OCI-LY3 (cell line): ENCODE data around the gene P2RY13.

Experiments used
- H2AFZ ChIP-seq: fragments of 200-600, 300-600 bp; shearing (Covaris generic); 2 replicates; pipeline ENCODE4 v1.6.0; 2014; ENCODE audit warnings: antibody characterized with exemption, low read depth, low read length
- H3K27ac ChIP-seq: fragments of 200-600, 300-600 bp; sonication (generic); 2 replicates; pipeline ENCODE4 v1.5.1; 2014; ENCODE audit warnings: mild to moderate bottlenecking, low read length, moderate library complexity, mixed read lengths
- H3K27me3 ChIP-seq: fragments of 200-600, 300-600 bp; sonication (generic); 2 replicates; pipeline ENCODE4 v1.6.1; 2014; ENCODE audit warnings: low read depth, low read length, mixed read lengths
- H3K36me3 ChIP-seq: fragments of 200-600, 300-600 bp; sonication (generic); replicated peaks from 2 replicates; pipeline ENCODE3; 2014; ENCODE audit warnings: low read depth, low read length, mixed read lengths
- H3K4me1 ChIP-seq: fragments of 300-600, 200-600 bp; sonication (generic); 2 replicates; pipeline ENCODE4 v1.6.1; 2014; ENCODE audit warnings: low read length, mixed read lengths
- H3K4me2 ChIP-seq: fragments of 200-600, 300-600 bp; sonication (generic); 2 replicates; pipeline ENCODE4 v1.6.1; 2014; ENCODE audit warnings: low read length, mixed read lengths
- H3K4me3 ChIP-seq: fragments of 300-600, 200-600 bp; sonication (generic); 2 replicates; pipeline ENCODE4 v1.5.1; 2014; ENCODE audit warnings: antibody characterized with exemption, mild to moderate bottlenecking, low read length, moderate library complexity
- H3K79me2 ChIP-seq: fragments of 300-600, 200-600 bp; shearing (Covaris generic); 2 replicates; pipeline ENCODE4 v1.6.1; 2014; ENCODE audit warnings: mild to moderate bottlenecking, low read length, mixed read lengths
- H3K9ac ChIP-seq: fragments of 300-600, 200-600 bp; shearing (Covaris generic); 2 replicates; pipeline ENCODE4 v1.6.0; 2014; ENCODE audit warnings: mild to moderate bottlenecking, low read length, moderate library complexity
- H3K9me3 ChIP-seq: fragments of 200-600, 300-600 bp; shearing (Covaris generic); 2 replicates; pipeline ENCODE4 v1.6.1; 2014; ENCODE audit warnings: low read length, mixed read lengths; ENCODE audit not compliant: insufficient read depth
- H4K20me1 ChIP-seq: fragments of 200-600, 300-600 bp; sonication (generic); 2 replicates; pipeline ENCODE4 v1.6.1; 2016; ENCODE audit warnings: low read length, mixed read lengths; ENCODE audit not compliant: insufficient read depth
- EZH2phosphoT487 ChIP-seq: fragments of 200-600 bp; shearing (Covaris generic); IDR thresholded peaks from 2 replicates; pipeline ENCODE4 v1.6.1; 2018; ENCODE audit warnings: antibody characterized with exemption, mixed run types, low read depth
- TF ChIP-seq, protein P1 (sequence below): fragments of 200-600, 300-600 bp; sonication (generic); IDR thresholded peaks from 2 replicates; pipeline ENCODE4 v1.5.1; 2014; ENCODE audit warnings: antibody characterized with exemption, low read length, low read depth

P2RY13 gene

DNA sequence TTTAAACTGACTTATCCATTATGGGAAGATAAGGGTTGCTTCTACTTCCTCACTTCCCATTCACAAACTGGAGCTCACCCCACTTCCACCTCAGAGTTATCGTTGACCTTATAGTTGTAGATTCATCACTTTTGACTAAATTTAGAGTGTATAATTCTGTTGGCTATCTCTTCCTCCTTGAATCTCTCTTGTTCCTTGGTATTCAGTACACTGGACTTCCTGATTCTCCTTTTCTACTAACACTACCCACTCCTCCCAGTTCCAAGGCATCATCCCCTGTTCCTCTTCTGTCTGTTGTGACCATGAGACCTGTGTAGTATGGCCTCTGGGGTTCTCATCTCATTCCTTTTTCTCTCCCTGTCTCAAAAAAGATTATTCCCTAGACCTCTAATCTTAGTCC is 6.8 kb downstream of the P2RY13 start:
- H3K36me3 ChIP-seq, result no peaks in the 10 kb centered on the region
- peaks cover 35% of the 10 kb centered on the region for H3K4me1 ChIP-seq
- TF ChIP-seq EZH2phosphoT487, result no peak
- TF ChIP-seq, protein P1, sequence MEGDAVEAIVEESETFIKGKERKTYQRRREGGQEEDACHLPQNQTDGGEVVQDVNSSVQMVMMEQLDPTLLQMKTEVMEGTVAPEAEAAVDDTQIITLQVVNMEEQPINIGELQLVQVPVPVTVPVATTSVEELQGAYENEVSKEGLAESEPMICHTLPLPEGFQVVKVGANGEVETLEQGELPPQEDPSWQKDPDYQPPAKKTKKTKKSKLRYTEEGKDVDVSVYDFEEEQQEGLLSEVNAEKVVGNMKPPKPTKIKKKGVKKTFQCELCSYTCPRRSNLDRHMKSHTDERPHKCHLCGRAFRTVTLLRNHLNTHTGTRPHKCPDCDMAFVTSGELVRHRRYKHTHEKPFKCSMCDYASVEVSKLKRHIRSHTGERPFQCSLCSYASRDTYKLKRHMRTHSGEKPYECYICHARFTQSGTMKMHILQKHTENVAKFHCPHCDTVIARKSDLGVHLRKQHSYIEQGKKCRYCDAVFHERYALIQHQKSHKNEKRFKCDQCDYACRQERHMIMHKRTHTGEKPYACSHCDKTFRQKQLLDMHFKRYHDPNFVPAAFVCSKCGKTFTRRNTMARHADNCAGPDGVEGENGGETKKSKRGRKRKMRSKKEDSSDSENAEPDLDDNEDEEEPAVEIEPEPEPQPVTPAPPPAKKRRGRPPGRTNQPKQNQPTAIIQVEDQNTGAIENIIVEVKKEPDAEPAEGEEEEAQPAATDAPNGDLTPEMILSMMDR, result no peak
- H3K4me2 ChIP-seq, result no peak overlapping the region
- H3K79me2 ChIP-seq, result no peaks in the 10 kb centered on the region
- no peak overlapping the region for H3K9ac ChIP-seq
- H4K20me1 ChIP-seq, result no peaks in the 10 kb centered on the region
- H3K9me3 ChIP-seq, result no peaks in the 10 kb centered on the region
- H3K27me3 ChIP-seq, result no peaks in the 10 kb centered on the region
- no peak overlapping the region for H3K4me3 ChIP-seq
- H2AFZ ChIP-seq, result no peak overlapping the region
- H3K27ac ChIP-seq, result no peak overlapping the region

DNA sequence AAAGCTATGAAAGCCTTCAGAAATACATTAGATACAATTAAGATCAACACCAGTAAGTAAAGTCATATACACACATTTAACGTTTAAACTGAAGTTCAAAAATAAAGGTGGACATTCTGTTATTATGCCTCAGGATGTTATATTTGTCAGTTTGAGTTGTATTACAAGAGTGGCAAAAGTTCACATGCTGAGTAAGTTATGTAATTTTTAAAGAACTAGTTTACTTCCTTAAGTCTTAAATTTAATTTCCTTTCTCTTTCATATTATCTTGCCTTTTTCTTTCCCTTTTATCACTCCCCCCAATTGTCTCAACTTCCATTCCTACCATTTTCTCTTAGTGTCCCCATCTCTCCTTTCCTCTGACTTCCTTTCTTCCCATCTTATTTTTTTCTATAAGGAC is 7.8 kb downstream of the P2RY13 start:
- Histone ChIP-seq H2AFZ (no peak overlapping the region), H3K4me2 (no peak overlapping the region), H3K36me3 (no peaks in the 10 kb centered on the region), H4K20me1 (no peaks in the 10 kb centered on the region), H3K27ac (no peak overlapping the region), H3K9ac (no peak overlapping the region), H3K4me3 (no peak overlapping the region), H3K27me3 (no peaks in the 10 kb centered on the region), H3K9me3 (no peaks in the 10 kb centered on the region), H3K4me1 (peaks cover 39% of the 10 kb centered on the region), H3K79me2 (no peaks in the 10 kb centered on the region)
- TF ChIP-seq, protein P1, result no peak
- TF ChIP-seq EZH2phosphoT487, result no peak

DNA sequence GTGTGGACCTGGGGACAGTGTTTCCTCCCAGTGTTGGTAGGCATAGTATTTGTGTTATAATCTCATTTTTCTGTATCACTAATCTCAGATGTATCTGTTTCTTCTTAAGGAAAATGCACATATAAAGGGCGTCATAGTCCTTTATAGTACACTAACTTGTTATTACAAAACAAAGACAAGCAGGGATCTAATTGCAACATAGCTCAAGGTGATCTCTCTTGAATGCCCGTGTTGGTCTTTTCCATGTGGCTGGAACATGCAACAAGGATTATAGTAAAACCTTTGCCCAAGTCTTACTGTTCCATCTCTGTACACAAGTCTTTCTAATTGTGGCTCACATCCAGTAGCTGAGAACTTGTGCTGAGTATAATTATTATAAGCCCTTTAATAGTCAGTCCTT is 9.2 kb downstream of the P2RY13 start:
- no peaks in the 10 kb centered on the region for H3K79me2 ChIP-seq
- H3K9me3 ChIP-seq, result no peaks in the 10 kb centered on the region
- H3K27ac ChIP-seq, result no peak overlapping the region
- H3K4me2 ChIP-seq, result peak overlapping the region; percentile 38
- no peaks in the 10 kb centered on the region for H3K27me3 ChIP-seq
- no peak overlapping the region for H2AFZ ChIP-seq
- H4K20me1 ChIP-seq, result no peaks in the 10 kb centered on the region
- H3K4me1 ChIP-seq, result peaks cover 39% of the 10 kb centered on the region
- no peak for TF ChIP-seq EZH2phosphoT487
- TF ChIP-seq, protein P1, result no peak
- H3K36me3 ChIP-seq, result no peaks in the 10 kb centered on the region
- H3K9ac ChIP-seq, result no peak overlapping the region
- H3K4me3 ChIP-seq, result no peak overlapping the region

DNA sequence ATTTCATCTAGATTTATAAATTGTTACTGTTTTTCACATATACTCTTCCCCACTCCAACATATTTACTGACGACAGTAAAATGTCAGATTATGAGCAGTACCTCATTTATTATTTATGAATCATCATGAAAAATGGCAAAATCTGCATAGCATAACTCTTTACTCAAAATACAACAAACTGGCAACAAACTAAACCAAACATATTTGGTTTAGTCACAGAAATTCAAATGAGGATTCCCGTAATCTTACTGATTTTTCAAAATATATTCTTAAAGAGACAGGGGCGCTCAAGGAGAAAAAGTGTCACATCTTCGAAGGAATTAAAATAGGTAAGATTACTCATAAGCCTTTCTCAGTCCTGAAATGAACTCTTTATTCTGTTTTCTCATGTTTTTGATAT is 9.7 kb downstream of the P2RY13 start:
- no peaks in the 10 kb centered on the region for H3K9me3 ChIP-seq
- H4K20me1 ChIP-seq, result no peaks in the 10 kb centered on the region
- peak overlapping the region; percentile 27; the same call in 1 of the 2 replicates for H3K4me3 ChIP-seq
- no peak for TF ChIP-seq EZH2phosphoT487
- TF ChIP-seq, protein P1, result no peak
- peaks cover 38% of the 10 kb centered on the region for H3K4me1 ChIP-seq
- no peak overlapping the region for H2AFZ ChIP-seq
- H3K27ac ChIP-seq, result no peak overlapping the region
- H3K36me3 ChIP-seq, result no peaks in the 10 kb centered on the region
- peak overlapping the region; percentile 38 for H3K4me2 ChIP-seq
- no peak overlapping the region for H3K9ac ChIP-seq
- no peaks in the 10 kb centered on the region for H3K27me3 ChIP-seq
- H3K79me2 ChIP-seq, result no peaks in the 10 kb centered on the region
